COLO829 (cell line): ENCODE results near the gene TRMO.

Experiments
- DNase-seq: peaks from one replicate; pipeline ENCODE4 v3.0.0; 2012; ENCODE audit warnings: low spot score

The TRMO gene

DNA sequence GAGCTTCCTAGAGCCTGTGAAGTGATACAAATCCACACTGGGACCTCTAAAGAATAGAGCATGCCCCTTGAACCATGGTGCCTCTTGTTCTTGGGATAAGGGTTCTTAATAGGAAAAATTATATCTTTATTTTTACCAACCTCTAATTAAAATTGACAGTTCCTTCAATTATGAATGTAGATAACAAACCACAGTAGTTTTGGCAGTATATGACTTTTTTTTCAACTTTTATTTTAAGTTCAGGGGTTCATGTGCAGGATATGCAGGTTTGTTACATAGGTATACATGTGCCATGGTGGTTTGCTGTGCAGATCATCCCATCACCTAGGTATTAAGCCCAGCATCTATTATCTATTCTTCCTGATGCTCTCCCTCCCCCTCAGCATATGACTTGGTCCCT lies 14.7 kb upstream of the TRMO start:
- DNase-seq: no peak

DNA sequence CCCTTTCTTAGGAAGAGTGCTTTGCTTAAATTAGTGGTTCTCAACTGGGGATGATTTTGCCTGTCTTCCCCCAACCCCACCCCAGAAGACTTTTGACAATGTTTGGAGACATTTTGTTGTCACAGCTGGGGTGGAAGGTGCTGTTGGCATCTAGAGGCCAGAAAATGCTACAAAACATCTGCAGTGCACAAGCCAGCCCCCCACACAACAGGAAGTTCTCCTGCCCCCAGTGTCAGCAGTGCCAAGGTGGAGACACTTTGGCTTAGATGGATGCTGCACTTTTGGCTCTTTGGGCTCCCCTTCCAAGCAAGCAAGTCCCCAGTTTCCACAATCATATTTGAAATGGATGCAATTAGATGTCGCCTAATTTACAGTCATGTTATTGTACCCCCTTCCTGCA lies 13.0 kb upstream of the TRMO start:
- DNase-seq: no peak

DNA sequence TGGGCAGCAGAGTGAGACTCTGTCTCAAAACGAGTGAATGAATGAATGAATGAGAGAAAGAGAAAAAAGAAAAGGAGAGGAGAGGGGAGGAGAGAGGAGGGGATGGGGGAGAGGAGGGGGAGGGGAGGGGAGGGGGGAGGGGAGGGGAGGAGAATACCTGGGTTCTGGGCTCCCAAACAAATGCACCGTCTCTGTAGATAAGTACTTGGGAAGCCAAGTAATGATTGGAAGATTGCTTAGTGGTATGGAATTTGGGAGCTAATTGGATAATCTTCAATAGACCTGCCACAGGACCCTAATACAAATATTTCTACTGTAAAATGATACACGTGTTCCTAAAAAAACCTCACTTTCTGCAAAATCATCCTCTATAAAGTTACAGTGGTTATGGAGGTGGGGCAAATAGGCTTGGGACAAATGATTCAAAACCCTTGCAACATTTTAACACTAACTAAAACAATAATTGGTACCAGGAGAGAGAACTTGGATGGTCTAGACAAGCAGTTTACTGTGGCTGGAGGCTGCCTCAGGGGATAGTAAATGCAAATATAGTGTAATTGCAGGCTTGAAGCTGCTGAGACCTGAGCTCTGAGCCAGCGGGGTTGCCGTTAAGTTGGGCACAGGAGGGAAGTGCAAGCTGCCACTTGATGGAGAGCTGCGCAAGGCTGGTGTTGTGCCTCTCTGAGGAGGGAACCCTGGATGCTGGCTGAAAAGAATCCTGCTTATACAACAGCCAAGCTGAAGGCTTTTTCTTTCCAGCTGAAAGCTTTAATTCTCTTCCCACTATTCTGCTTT lies 12.2 kb upstream of the TRMO start:
- no peak for DNase-seq

DNA sequence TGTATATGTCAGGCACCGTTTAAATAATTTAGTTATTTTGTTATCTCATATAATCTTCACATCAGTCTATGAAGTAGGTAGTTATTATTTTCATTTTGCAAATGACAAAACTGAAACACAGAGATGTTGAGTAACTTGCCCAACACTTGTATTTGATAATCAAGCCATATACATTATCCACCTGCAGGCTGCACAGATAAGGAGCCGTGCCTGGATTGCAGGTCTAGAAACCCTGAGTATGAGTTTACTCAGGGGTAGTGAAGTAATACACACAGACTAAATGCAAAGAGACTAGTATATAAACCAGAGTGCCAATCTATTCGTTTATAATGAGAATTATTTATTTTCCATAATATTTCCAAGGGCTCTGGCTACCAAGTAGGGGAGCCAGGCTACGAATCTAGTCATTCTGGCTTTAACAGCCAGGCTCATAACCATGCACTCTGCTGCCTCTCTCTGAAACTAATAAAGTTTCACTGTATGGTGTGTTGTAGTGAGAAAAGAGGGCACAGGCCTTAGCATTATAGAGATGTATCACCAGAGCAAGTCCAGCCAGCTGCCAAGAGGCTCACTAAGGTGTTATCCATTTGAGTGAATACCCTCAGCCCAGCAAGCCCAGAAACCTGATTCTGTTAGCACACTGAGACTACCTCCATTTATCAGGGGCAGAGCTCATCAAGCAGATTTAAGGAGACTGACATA lies 11.1 kb upstream of the TRMO start:
- DNase-seq: no peak

DNA sequence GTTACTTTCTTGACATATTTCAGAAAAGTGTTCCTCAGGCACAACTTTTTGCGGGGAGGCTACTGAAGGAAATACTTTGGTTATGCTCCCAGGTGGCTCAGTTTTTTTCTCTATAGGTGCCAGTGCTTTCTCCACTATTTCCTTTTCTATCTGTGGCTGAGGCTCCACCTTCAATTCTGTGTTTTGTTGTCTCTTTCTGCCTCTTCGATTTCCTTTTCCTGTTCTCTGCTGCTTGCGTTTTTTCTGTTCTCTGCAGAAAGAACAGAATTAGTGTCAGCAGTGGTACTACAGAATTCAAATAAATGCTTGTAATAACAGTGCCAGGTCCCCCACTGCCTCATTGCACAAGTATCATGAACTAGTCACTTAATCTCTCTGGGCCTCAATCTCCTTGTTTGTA lies 8.7 kb upstream of the TRMO start:
- DNase-seq: no peak

DNA sequence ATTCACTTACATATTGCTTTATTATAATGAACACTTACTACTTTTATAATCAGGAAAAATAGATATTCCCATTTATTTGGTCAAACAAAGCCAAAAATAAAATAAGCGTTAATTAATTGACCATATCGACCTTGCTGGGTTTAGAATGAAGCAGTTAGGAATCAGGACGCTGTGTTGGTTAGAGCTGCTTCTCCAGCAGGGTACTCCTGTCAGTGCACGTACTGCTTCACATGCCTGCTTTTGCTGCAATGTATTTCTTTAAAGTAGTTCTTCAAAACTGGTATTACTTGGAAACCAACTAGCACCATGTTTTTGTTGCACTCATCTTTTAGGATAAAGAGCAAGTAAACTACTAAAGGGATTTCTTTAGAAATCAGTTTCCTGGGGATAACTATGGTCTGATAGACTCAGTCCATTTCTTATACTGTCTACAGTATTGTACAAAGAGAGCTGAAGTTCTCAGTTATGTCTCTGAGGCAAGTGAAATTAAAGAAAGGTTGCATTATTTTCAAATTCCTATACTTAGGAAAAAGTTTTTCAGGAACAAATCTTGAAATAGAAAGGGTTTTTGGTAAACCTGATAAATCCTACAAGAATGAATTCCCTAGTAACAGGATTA lies 6.8 kb upstream of the TRMO start:
- no peak for DNase-seq

DNA sequence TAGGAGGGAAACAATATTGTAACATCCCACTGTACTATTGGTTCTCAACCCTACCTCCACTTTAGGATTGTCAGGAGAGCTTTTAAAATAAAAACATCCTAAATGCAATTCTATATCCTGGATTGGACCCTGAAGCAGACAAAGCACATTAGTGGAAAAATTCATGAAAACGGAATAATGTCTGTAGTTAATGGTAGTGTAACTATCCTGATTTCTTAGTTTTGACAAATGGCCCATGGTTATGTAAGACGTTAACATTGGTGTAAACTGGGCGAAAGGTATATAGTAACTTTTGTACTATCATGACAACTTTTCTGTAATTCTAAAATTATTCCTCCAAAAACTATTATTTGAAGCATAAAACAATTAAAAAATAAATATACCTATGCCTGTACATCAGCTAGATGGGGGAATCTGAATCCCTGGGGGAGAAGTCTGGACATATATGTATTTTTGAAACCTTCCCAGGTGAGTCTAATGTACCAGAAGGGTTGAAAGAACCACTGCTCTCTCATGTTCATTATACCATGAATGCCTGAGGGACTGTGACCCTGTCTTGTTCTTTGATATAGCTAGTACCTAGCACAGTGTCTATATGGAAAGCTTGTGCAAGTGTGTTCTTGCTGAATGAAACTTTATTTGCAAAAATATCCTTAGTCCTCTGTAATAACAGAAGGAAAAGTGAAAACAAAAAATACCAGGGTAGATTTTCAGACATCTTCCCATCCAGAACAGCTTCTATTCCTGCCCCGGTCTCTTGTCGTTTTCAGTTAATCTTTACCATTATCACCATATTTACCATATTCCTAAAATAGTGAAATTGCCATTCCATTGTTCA lies 3.4 kb upstream of the TRMO start:
- no peak for DNase-seq

DNA sequence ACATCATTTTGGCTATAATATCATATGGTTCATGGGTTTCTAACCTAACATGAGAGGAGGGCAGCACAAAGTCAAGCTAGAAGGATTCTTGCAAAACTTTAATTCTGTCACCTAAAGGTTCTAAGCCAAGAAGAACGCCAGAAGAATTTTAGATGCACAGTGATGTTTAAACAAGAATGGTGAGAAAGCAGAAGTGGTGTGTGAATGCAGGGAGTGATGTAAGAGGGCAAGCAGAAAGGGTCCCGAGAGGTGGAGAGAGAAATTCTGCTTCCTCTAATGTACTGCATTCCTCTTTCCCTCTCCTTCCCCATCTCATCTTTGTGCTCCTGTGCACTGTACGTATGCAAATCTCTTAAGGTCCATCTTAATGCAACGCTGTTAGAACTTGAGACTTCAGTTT lies 2.1 kb upstream of the TRMO start:
- DNase-seq: no peak

DNA sequence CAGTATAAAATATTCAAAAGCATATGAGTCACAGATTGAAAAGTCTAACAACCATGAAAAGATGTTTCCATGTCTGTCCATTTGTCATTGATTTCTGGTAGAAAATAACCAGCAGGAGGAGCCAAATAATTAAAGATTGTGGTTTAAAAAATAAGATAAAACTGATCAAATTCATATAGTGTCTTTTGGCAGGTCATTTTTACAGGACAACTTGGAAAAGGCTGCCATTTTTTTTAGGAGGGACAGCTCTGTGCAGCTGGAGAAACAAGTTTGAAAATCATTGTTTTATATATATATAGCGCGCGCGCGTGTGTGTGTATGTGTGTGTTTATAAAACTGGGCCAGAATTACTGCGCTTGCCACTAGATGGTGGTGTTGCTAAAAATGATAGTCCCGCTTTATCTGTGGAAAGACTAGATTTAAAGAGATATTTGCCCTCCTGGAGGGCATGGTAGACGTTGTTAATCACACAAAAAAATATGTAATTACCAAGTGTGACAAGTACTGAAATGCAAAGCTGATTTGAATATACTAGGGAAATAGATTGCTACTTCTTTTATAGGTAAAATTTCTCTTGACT lies 1.3 kb upstream of the TRMO start:
- DNase-seq: peak; percentile 76

DNA sequence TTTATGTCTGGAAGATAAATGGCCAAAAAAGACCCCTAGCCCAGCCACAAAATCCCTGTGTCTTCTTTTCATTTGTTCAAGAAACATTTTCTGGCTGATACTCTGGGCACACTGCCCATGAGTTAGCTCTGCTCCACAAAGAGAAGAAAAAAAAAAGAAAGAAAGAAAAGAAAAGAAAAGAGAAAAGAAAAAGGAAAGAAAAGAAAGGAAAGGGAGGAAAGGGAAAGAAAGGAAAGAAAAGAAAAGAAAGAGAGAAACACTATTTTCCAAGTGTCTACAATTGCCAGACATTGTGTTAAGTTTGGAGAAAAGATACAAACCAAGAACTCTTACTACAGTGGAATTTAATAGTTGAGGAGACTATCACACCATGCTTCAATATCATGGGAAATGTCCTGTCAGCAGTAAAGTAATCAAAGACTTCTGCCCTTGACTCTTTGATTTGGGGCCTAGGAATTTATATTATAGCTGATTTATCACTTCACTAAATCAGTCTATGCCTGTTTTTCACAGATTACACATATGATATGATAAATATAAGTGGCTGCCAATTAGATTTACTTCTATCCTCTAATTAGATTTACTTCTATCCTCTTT lies 3.0 kb downstream of the TRMO start:
- no peak for DNase-seq

DNA sequence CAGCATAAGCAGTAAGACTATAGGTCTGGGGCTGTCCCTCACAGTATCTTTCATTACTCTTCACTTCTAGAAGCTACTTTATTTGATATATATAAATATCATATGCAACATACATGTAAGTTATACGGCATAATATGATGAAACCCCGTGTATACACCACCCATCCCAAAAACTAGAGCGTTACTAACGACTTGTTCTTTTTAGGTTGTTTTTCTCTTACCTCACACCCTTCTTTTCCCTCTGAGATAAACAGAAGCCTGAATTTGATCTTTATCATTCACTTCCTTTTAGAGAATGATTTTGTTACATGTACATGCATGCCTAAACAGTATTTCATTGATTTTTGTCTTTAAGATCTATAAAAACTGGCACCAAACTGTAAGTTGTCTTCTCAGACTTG lies 3.7 kb downstream of the TRMO start:
- no peak for DNase-seq

DNA sequence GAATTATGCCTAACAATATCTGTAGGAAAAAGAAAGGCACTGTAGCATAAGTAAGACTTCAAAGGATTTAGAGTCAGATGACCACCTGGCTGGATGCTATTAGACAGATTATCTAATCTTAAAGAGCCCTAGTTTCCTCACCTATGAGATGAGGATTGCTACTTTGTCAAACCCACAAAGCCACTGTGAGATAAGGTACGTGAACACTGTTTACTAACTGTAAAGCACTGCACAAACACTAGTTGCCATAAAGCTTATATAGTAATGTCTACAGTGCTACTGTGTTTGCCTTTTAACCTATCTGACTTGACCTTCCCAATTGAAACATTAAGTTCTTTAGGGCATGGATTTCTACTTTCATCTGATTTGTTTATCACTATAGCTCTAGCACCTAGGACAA lies 10.3 kb downstream of the TRMO start:
- DNase-seq: no peak

DNA sequence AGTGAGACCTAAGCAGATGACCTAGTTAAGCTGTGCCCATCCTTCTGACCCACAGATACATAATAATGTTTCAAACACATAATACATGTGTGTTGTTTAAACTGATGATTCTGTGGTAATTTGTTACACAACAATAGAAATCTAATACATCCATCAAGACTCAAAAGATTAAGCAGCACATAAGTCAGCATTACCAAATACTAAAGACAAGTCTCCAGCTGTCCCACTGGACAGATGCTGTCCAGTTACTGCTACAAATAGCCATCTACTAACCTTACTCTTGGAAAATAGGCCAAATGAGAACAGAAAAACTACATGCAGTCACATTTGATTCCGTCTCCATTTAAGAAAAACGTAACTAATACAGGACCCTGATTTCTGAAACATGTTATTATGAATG lies 10.8 kb downstream of the TRMO start:
- DNase-seq: no peak

DNA sequence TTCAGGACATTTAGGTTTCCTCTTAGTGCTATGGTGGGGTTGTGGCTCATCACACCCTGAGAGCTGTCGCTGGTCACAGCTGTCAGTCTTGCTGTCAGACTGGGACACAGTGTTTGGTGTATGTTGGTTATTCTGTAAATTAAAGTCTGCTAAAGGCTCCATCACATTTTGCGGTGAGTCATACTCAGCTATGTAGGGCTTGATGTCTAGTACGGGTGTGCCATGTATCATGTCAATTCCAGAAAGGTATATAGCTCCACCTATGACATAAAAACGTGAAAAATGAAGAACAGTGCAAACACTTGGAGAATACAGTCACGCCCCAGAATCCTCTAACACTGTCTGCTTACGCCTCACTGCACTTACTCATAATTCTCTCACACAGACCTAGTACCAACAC lies 11.9 kb downstream of the TRMO start:
- no peak for DNase-seq

DNA sequence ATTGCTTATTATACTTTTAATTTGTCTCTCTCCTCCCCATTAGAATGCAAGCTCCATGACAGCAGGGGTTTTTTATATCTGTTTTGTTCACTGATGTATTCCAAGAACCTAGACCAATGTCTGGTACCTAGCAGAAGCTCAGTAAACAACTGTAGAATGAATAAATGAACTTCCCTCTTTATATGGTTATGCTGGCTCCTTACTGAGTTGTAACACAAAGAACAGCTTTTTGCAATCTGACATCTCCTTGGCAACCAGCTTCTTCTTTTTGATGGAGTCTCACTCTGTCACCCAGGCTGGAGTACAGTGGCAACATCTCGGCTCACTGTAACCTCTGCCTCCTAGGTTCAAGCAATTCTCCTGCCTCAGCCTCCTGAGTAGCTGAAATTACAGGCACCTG lies 13.6 kb downstream of the TRMO start:
- DNase-seq: no peak

DNA sequence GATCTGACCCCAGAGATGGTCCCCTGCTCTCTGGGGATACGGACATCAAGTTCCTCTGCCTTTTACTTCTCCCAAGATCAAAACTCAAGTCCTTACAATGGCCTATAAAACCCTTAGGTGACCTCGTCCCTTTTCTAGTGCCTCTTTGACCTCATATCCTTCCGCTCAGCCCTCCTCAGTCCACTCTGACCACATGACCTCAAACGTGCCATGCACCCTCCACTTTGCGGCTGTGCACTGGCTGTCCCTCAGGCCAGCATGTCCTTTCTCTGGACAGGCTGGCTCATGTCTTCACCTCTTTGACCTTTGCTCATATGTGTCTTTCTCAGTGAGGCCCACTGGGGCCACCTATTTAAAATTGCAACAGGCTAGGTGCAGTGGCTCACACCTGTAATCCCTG lies 14.7 kb downstream of the TRMO start:
- no peak for DNase-seq

DNA sequence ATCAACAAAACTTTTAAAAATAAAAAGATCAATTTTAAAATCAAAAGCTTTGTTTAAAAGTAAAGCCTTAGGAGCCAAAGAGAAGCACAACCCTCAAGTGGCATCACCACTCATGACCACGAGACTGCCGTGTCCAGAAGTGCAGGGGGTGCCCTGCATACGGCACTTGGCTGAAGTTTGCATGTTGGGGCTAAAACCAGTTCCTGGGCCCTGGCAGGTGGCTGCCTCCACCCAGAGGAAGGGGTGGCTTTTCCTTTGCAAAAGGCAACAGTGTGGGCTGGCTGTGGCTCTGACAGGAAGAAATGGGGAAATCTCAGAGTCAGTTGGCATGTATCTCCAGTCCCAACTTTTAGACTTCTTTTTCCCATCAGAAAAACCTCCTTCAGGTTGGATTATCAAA lies 15.3 kb downstream of the TRMO start:
- DNase-seq: no peak

DNA sequence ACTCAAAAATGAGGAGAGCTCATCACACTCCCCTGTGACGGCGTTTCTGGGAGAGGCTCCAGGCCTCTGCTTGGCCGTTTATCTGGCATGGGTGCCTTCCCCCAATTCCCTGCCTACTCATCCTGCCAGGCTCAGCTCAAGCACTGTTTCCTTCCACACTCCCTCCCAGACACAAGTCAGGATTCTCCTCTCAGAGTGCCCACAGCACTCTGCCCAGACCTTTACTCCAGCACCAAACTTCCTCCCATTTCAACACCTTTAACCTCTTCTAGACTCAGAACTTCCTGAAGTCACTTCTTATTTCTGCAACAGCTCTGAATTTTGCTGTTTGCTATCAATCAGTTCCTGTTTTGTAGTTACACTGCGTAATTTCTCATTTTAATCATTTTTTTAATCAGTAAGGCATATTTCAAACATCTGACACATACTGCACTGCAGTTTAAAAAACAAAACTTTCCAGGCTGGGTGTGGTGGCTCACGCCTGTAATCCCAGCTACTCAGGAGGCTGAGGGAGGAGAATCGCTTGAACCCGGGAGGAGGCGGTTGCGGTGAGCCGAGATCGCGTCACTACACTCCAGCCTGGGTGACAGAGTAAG lies 16.0 kb downstream of the TRMO start:
- no peak for DNase-seq

DNA sequence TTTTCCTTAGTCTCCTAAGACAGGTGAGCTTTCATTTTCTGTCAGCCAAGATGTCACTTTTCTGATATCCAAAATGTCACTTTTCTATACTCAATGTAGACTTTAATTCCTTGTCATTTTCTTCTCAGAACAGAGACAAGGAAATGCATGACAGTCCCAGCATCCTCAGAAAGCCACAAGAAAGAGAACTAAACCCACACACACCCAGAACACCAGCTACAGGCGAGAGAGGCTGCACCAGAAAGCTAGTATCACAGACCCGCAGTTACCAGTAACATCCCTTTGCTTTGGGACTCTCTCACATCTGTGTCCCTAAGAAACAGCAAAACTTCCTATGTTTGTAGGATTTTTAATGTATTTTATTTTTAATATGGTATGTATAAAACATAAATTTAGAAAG lies 17.1 kb downstream of the TRMO start:
- DNase-seq: no peak

DNA sequence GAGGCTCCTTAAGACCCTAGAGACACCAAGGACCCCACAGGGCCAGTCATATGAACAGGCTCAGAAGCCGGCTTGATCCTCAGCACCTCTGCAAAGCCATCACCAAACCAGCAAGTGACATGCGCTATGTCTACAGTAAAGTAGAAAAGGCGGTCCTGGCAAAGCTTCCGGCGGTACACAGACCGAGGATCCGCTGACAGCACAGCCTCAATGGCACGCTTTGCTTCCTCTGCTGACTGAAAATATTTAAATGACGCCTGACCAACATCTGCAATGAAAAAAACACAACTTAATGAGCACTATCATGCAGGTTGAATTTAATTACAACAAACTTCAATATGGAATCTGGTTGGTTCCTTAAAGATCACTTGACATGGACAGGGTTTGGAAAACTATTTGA lies 17.6 kb downstream of the TRMO start:
- DNase-seq: no peak

DNA sequence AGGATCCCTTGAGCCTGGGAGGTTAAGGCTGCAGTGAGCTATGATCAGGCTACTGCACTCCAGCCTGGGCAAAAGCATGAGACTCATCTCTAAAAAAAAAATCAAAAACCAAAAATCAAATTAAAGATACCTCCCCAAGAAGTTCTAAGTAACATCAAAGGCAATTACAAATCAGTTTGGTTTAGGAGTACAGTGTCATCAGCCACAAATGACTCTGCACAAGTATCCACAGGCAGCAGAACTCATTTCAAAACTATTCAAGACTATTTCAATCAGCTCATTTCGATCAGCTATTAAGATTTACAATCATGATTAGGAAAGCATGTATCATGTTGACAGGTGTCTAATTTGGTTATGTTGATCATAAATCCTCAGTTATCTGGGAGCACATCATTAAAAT lies 19.1 kb downstream of the TRMO start:
- DNase-seq: no peak
